Heart left ventricle (tissue), 16 donors: ENCODE results near the gene CDHR3. TPM values are rescaled to one million over a fixed set of nuclear protein-coding genes. Genes with fewer than 3 reads are reported as not detected.
A peak's percentile ranks its signal among the peaks of the same experiment; 100 is the strongest.

Experiments
- ATAC-seq, 4 donors: fragments of 200-7000 bp; cut with Tn5 transposase; one replicate each; pipeline ENCODE4 v1.9.1; 2020 to 2022; ENCODE audit warnings: moderate library complexity in 4 of 4, mild to moderate bottlenecking in 3 of 4, moderate number of reproducible peaks in 1 of 4
- DNase-seq, 5 donors: peaks; one replicate each; pipeline ENCODE4 v3.0.0-alpha.2; 2020
- H3K27ac ChIP-seq, 12 donors: fragments of 200-600 bp; sonication (generic) in 4 of 12; one replicate each; pipeline versions ENCODE4 v1.5.0 to v1.8.0; 2016 to 2022; ENCODE audit warnings: mild to moderate bottlenecking in 2 of 12
- H3K27me3 ChIP-seq, 9 donors: fragments of 200-600 bp; sonication (generic) in 2 of 9; one replicate each; pipeline versions ENCODE4 v1.5.1 to v1.8.0; 2016 to 2022; ENCODE audit warnings: mild to moderate bottlenecking in 3 of 9
- H3K36me3 ChIP-seq, 9 donors: fragments of 200-600 bp; sonication (generic) in 2 of 9; one replicate each; pipeline versions ENCODE4 v1.5.0 to v1.8.0; 2018 to 2022; ENCODE audit warnings: mild to moderate bottlenecking in 2 of 9
- H3K4me1 ChIP-seq, 12 donors: fragments of 200-600 bp; sonication (generic) in 4 of 12; one replicate each; pipeline versions ENCODE4 v1.5.0 to v1.8.0; 2016 to 2022; ENCODE audit warnings: mild to moderate bottlenecking in 3 of 12
- H3K4me3 ChIP-seq, 12 donors: fragments of 200-600 bp; sonication (generic) in 4 of 12; one replicate each; pipeline versions ENCODE4 v1.5.0 to v1.8.0; 2017 to 2022; ENCODE audit warnings: mild to moderate bottlenecking in 9 of 12, moderate library complexity in 4 of 12
- H3K9me3 ChIP-seq, 12 donors: fragments of 200-600 bp; sonication (generic) in 4 of 12; one replicate each; pipeline versions ENCODE4 v1.5.0 to v1.8.0; 2016 to 2022; ENCODE audit warnings: mild to moderate bottlenecking in 1 of 12
- CTCF ChIP-seq, 12 donors: fragments of 200-600 bp; sonication (generic) in 4 of 12; IDR thresholded peaks; one replicate each; pipeline versions ENCODE4 v1.5.0 to v1.8.0; 2018 to 2022; ENCODE audit warnings: antibody characterized with exemption in 12 of 12, mild to moderate bottlenecking in 5 of 12
- POLR2A ChIP-seq, 2 donors: fragments of 450-650 bp; IDR thresholded peaks; one replicate each; pipeline ENCODE4 v1.6.1; 2017; ENCODE audit warnings: antibody characterized with exemption in 2 of 2, mild to moderate bottlenecking in 2 of 2, moderate library complexity in 2 of 2
- WGBS, 4 donors: extraction: QIAGEN DNeasy Blood & Tissue Kit in 2 of 4; methylation state at CpG; one replicate each; pipeline versions ENCODE4 v1.1.5 to v1.1.7; 2013 to 2018; 5-methylcytosine and 5-hydroxymethylcytosine counted together
- intact Hi-C, 10 donors: fragments of 100-400 bp; cut with DNase I; formaldehyde crosslinking; loops; one replicate each; pipeline versions ENCODE4 v1.11.1 to v1.14.2; 2022
- long read RNA-seq, 3 donors: library from polyadenylated mRNA; unstranded; transcript quantifications; one replicate each; pipeline ENCODE4 v2.0.0, GENCODE V29; 2020 to 2021
- polyA plus RNA-seq, 2 donors: library from polyadenylated mRNA; stranded (reverse); fragments of 200-250 nt; gene quantifications; one replicate each; pipeline ENCODE4 v1.2.3, GENCODE V29; 2013
- total RNA-seq, 9 donors: library from RNA; depleted of rRNA in 2 of 9; stranded (reverse); fragments of >200 nt in 2 of 9; fragmentation: NEBNext Ultra II Directional in 3 of 9; extraction: Animal tissue kit (Norgen Biotek cat#: 25700) in 3 of 9; gene quantifications; one replicate each; pipeline versions ENCODE4 v1.1.0 to v1.2.4, GENCODE V29; 2016 to 2023
- donor health status: ischemic (EF 13 %, LVEDD 7.1; RV severe dilation, severe dysfunction).
- donor health status: healthy with polysubstance abuse.
- donor health status: DM: no; HTN: yes; CAD: no.
- donor health status: DM: no; HTN: no; CAD: no.
- donor health status: ischemic (EF 25% LVEDD 6.9; RV normal size, moderate dysfunction).
- donor health status: ischemic (EF 25% LVEDD 5.7; RV mildly dilated, moderate dysfunction).
- donor health status: healthy.
- donor health status: DM: yes; HTN: yes; CAD: no.
- donor health status: ischemic (EF 35%, LVEDD 5.7; RV mildly dilated, moderate dysfunction).
- donor health status: nonischemic (EF 11% LVEDD 7.7; RV severe dilation, severe dysfunction).
- donor health status: DM: yes; HTN: yes; CAD: no.
- donor health status: PGD.
- donor health status: ischemic (EF 29% LVEDD 5.4; RV normal size, mild dysfunction).
- donor health status: nonischemic (EF 23%, LVEDD 6.1; RV moderate dilation, normal function).

CDHR3 gene
- total RNA-seq (1 to 10 TPM in 8 of 9 donors, under 1 TPM in 1; 0.78 to 4.5 (median 1.4) TPM), polyA plus RNA-seq (1 to 10 TPM in 1 of 2 donors, under 1 TPM in 1; 0.60 to 6.1 TPM)
- long read RNA-seq, donor 1, partial matches to known transcripts = 0 of 2 reads
- long read RNA-seq, donor 1, other reads (novel, unspliced or antisense) = 2 of 2 reads
- long read RNA-seq, donor 2 = 0 reads
- long read RNA-seq, donor 3 = 0 reads

GRCh38 chr7:105963038-105963667 lies at the start of gene CDHR3:
TSS of gene CDHR3 (plus strand) at chr7:105963264. CDS start at chr7:105963319, 55 bp downstream.
- DNase-seq = no peak
- Histone ChIP-seq H3K27me3 (no peaks in the 10 kb centered on the region), H3K4me3 (peak within 1 kb of the TSS in 1 of 12 donors; percentile 21), H3K4me1 (no peaks in the 10 kb centered on the region), H3K27ac (peak within 1 kb of the TSS in 1 of 12 donors; percentile 11), H3K9me3 (no peaks in the 10 kb centered on the region), H3K36me3 (no peaks in the 10 kb centered on the region)
- 72 to 83% (median 77%) methylated on average over 4 of the region's 4 CpGs for WGBS, 4 donors
- TF ChIP-seq POLR2A (IDR thresholded peaks at IDR 0.05) = no peak
- TF ChIP-seq CTCF (IDR thresholded peaks at IDR 0.05) = no peak
- intact Hi-C loops = no loop called here
- peak; percentile 41 to 98 (median 70) for ATAC-seq

- Histone ChIP-seq H3K4me1 (no peaks in the 10 kb centered on the region), H3K9me3 (peaks cover 0 to 8% (median 0%) of the 10 kb centered on the region in 12 donors), H3K27ac (no peak overlapping the region), H3K4me3 (no peak overlapping the region), H3K27me3 (no peaks in the 10 kb centered on the region), H3K36me3 (peaks cover 0 to 14% (median 0%) of the 10 kb centered on the region in 9 donors)
- ATAC-seq (no peak), DNase-seq (no peak)
- TF ChIP-seq CTCF (IDR thresholded peaks at IDR 0.05) = no peak
- TF ChIP-seq POLR2A (IDR thresholded peaks at IDR 0.05) = no peak
- 75 to 97% (median 83%) methylated on average over 3 of the region's 3 CpGs for WGBS, 4 donors
- intact Hi-C loops = loop anchor here in 1 of 10 donors (10.0 kb wide), 1 partner anchor 149 kb away; no protein-coding TSS in a partner anchor
Observed at GRCh38 chr7:105913947-105914346, 49.1 kb upstream of the CDHR3 start.

- H3K36me3 ChIP-seq = peaks cover 0 to 7% (median 0%) of the 10 kb centered on the region in 9 donors
- intact Hi-C loops = loop anchor here in 1 of 10 donors (10.0 kb wide), 1 partner anchor 152 kb away; no protein-coding TSS in a partner anchor
- no peaks in the 10 kb centered on the region for H3K27me3 ChIP-seq
- no peak overlapping the region for H3K4me3 ChIP-seq
- H3K4me1 ChIP-seq = no peaks in the 10 kb centered on the region
- no peak for TF ChIP-seq CTCF (IDR thresholded peaks at IDR 0.05)
- TF ChIP-seq POLR2A (IDR thresholded peaks at IDR 0.05) = no peak
- WGBS, 4 donors = 93 to 100% (median 95%) methylated on average over 1 of the region's 1 CpG
- H3K9me3 ChIP-seq = no peaks in the 10 kb centered on the region
- DNase-seq = no peak
- H3K27ac ChIP-seq = no peak overlapping the region
- no peak for ATAC-seq
Observed at GRCh38 chr7:105916603-105917002, 46.5 kb upstream of the CDHR3 start.

GRCh38 chr7:105917659-105918058 lies 45.4 kb upstream of the CDHR3 start:
- DNase-seq (no peak), ATAC-seq (no peak)
- intact Hi-C loops = loop anchor here in 1 of 10 donors (10.0 kb wide), 1 partner anchor 153 kb away; no protein-coding TSS in a partner anchor
- Histone ChIP-seq H3K36me3 (peaks cover 0 to 7% (median 0%) of the 10 kb centered on the region in 9 donors), H3K4me1 (no peaks in the 10 kb centered on the region), H3K4me3 (no peak overlapping the region), H3K27ac (no peak overlapping the region), H3K9me3 (no peaks in the 10 kb centered on the region), H3K27me3 (no peaks in the 10 kb centered on the region)
- WGBS, 4 donors = 96 to 98% (median 98%) methylated on average over 2 of the region's 2 CpGs
- TF ChIP-seq POLR2A (IDR thresholded peaks at IDR 0.05) = no peak
- no peak for TF ChIP-seq CTCF (IDR thresholded peaks at IDR 0.05)
